ENCODE data around the gene CPXM2. TPM values are rescaled to one million over a fixed set of nuclear protein-coding genes. Genes with fewer than 3 reads are reported as not detected.

CPXM2 gene
- total RNA-seq, 1 experiment from 2014 or later = 0.12 TPM

DNA sequence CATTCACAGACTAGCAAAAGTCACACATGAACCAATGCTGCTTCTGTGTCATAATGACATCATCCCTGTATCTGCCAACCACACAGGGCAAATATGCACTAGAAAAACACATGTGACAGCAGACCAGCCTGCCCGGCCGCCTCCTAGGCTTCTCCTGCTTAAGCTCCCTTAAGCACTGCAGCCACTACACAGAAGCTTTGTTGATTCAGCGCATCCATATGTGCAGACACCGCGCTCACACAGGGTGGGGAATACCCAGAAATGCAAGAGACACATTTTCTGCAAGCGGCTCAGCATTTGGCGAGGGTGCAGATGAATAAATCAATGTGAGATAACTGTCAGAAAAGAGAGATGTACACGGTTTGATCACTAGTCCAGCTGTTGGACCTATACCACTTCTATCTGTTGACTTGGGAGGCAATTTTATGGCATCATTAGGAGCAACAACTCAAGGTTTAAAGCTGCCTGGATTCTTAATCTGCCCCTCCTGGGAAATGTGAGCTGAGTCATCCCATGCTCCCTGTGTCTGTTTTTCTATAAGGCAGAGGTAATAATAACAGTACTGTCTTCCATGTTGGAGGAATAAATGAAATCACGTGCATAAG lies 33.4 kb downstream of the CPXM2 start:
- TF ChIP-seq CEBPB (IDR thresholded peaks at IDR 0.05; ENCODE audit: low read depth) (no peak), SP1 (IDR thresholded peaks at IDR 0.05; ENCODE audit: low read depth) (no peak)
- H3K4me1 ChIP-seq (ENCODE audit: control insufficient read depth in 1 of 2, insufficient read depth in 2 of 2, low read length in 2 of 2) = no peaks in the 10 kb centered on the region
- no peaks in the 10 kb centered on the region for H3K36me3 ChIP-seq (ENCODE audit: control insufficient read depth in 1 of 2, insufficient read depth in 2 of 2, low read length in 2 of 2)
- no peak overlapping the region for H3K27ac ChIP-seq (ENCODE audit: low read depth, low read length)
- no peaks in the 10 kb centered on the region for H4K20me1 ChIP-seq (ENCODE audit: insufficient read depth)
- BruUV-seq (replicated peaks) = no TSS peak
- no peak overlapping the region for H3K4me2 ChIP-seq (ENCODE audit: low read length)
- CTCF ChIA-PET = no interaction called here
- peaks cover 45% of the 10 kb centered on the region for H3K27me3 ChIP-seq (ENCODE audit: insufficient read depth, low read length)
- POLR2A ChIA-PET = no interaction called here
- no peak for DNase-seq (ENCODE audit: low read depth, low spot score)
- H3K9ac ChIP-seq (ENCODE audit: low read length) = no peak overlapping the region
- RAD21 ChIA-PET (ENCODE audit: low non-redundant PET in 1 of 2, low total read pairs in 2 of 2, uncharacterized antibody in 2 of 2, unreplicated experiment in 2 of 2) = no interaction called here
- no peak overlapping the region for H2AFZ ChIP-seq (ENCODE audit: low read depth, low read length, poor library complexity, severe bottlenecking)
- no peak overlapping the region for H3K4me3 ChIP-seq (replicated peaks in 1 of 2; ENCODE audit: low read depth in 1 of 2, low read length in 2 of 2)
- H3K9me3 ChIP-seq (ENCODE audit: control insufficient read depth in 1 of 2, insufficient read depth in 1 of 2, low read depth in 1 of 2, low read length in 2 of 2) = no peaks in the 10 kb centered on the region
- peak; percentile 18; the same call in 1 of the 2 replicates for ATAC-seq
- H3K9me2 ChIP-seq (ENCODE audit: insufficient read depth) = no peaks in the 10 kb centered on the region
- no peaks in the 10 kb centered on the region for H3K79me2 ChIP-seq (ENCODE audit: insufficient read depth, low read length)
- intact Hi-C loops (cut with micrococcal nuclease) = no loop called here

DNA sequence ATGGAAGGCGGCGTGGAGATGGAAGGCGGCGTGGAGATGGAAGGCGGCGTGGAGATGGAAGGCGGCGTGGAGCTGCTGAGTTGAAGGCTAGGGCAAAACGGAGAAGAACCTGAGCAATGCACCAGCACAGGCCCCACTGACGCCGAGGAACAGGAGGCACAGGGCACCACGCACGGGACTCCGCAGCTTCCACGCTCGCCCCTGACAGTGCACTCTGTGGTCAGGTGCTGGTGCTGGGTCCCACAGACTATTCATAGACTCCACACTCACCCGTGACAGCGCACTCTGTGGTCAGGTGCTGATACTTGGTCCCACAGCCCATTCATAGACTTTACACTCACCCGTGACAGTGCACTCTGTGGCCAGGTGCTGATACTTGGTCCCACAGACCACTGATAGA lies 34.0 kb downstream of the CPXM2 start:
- H3K36me3 ChIP-seq (ENCODE audit: control insufficient read depth in 1 of 2, insufficient read depth in 2 of 2, low read length in 2 of 2) = no peaks in the 10 kb centered on the region
- intact Hi-C loops (cut with micrococcal nuclease) = no loop called here
- H3K79me2 ChIP-seq (ENCODE audit: insufficient read depth, low read length) = no peaks in the 10 kb centered on the region
- DNase-seq (ENCODE audit: low read depth, low spot score) (no peak), ATAC-seq (0 out of 2 replicates have a peak, but pooled peaks have one; percentile 15)
- no TSS peak for BruUV-seq (replicated peaks)
- RAD21 ChIA-PET (ENCODE audit: low non-redundant PET in 1 of 2, low total read pairs in 2 of 2, uncharacterized antibody in 2 of 2, unreplicated experiment in 2 of 2) = no interaction called here
- H3K4me2 ChIP-seq (ENCODE audit: low read length) = no peak overlapping the region
- H3K9me2 ChIP-seq (ENCODE audit: insufficient read depth) = no peaks in the 10 kb centered on the region
- no peak overlapping the region for H2AFZ ChIP-seq (ENCODE audit: low read depth, low read length, poor library complexity, severe bottlenecking)
- no peak overlapping the region for H3K27ac ChIP-seq (ENCODE audit: low read depth, low read length)
- no peaks in the 10 kb centered on the region for H3K9me3 ChIP-seq (ENCODE audit: control insufficient read depth in 1 of 2, insufficient read depth in 1 of 2, low read depth in 1 of 2, low read length in 2 of 2)
- no peaks in the 10 kb centered on the region for H3K4me1 ChIP-seq (ENCODE audit: control insufficient read depth in 1 of 2, insufficient read depth in 2 of 2, low read length in 2 of 2)
- H3K9ac ChIP-seq (ENCODE audit: low read length) = no peak overlapping the region
- no peaks in the 10 kb centered on the region for H4K20me1 ChIP-seq (ENCODE audit: insufficient read depth)
- POLR2A ChIA-PET = no interaction called here
- no peak overlapping the region for H3K4me3 ChIP-seq (replicated peaks in 1 of 2; ENCODE audit: low read depth in 1 of 2, low read length in 2 of 2)
- CTCF ChIA-PET = no interaction called here
- peaks cover 48% of the 10 kb centered on the region for H3K27me3 ChIP-seq (ENCODE audit: insufficient read depth, low read length)
- TF ChIP-seq ZFX (IDR thresholded peaks at IDR 0.05) = no peak
- TF ChIP-seq, protein P1, sequence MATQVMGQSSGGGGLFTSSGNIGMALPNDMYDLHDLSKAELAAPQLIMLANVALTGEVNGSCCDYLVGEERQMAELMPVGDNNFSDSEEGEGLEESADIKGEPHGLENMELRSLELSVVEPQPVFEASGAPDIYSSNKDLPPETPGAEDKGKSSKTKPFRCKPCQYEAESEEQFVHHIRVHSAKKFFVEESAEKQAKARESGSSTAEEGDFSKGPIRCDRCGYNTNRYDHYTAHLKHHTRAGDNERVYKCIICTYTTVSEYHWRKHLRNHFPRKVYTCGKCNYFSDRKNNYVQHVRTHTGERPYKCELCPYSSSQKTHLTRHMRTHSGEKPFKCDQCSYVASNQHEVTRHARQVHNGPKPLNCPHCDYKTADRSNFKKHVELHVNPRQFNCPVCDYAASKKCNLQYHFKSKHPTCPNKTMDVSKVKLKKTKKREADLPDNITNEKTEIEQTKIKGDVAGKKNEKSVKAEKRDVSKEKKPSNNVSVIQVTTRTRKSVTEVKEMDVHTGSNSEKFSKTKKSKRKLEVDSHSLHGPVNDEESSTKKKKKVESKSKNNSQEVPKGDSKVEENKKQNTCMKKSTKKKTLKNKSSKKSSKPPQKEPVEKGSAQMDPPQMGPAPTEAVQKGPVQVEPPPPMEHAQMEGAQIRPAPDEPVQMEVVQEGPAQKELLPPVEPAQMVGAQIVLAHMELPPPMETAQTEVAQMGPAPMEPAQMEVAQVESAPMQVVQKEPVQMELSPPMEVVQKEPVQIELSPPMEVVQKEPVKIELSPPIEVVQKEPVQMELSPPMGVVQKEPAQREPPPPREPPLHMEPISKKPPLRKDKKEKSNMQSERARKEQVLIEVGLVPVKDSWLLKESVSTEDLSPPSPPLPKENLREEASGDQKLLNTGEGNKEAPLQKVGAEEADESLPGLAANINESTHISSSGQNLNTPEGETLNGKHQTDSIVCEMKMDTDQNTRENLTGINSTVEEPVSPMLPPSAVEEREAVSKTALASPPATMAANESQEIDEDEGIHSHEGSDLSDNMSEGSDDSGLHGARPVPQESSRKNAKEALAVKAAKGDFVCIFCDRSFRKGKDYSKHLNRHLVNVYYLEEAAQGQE (IDR thresholded peaks at IDR 0.05; ENCODE audit: low read depth) = no peak
- TF ChIP-seq, protein P2, sequence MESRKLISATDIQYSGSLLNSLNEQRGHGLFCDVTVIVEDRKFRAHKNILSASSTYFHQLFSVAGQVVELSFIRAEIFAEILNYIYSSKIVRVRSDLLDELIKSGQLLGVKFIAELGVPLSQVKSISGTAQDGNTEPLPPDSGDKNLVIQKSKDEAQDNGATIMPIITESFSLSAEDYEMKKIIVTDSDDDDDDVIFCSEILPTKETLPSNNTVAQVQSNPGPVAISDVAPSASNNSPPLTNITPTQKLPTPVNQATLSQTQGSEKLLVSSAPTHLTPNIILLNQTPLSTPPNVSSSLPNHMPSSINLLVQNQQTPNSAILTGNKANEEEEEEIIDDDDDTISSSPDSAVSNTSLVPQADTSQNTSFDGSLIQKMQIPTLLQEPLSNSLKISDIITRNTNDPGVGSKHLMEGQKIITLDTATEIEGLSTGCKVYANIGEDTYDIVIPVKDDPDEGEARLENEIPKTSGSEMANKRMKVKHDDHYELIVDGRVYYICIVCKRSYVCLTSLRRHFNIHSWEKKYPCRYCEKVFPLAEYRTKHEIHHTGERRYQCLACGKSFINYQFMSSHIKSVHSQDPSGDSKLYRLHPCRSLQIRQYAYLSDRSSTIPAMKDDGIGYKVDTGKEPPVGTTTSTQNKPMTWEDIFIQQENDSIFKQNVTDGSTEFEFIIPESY (IDR thresholded peaks at IDR 0.05; ENCODE audit: extremely low read depth, insufficient replicate concordance, low read length) = no peak
- TF ChIP-seq RAD21 (IDR thresholded peaks at IDR 0.05; ENCODE audit: low read depth) = no peak
- TF ChIP-seq, protein P3, sequence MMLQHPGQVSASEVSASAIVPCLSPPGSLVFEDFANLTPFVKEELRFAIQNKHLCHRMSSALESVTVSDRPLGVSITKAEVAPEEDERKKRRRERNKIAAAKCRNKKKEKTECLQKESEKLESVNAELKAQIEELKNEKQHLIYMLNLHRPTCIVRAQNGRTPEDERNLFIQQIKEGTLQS (IDR thresholded peaks at IDR 0.05) = no peak
- no peak for TF ChIP-seq POLR2A (IDR thresholded peaks at IDR 0.05; ENCODE audit: borderline replicate concordance, extremely low read depth, insufficient read depth, insufficient read length)
- no peak for TF ChIP-seq JUND (IDR thresholded peaks at IDR 0.05)
- TF ChIP-seq CEBPB (IDR thresholded peaks at IDR 0.05; ENCODE audit: low read depth) = no peak
- TF ChIP-seq ZNF274 (IDR thresholded peaks at IDR 0.05; ENCODE audit: low read depth, low read length) = no peak
- TF ChIP-seq SRF (IDR thresholded peaks at IDR 0.05; ENCODE audit: low read depth) = no peak
- TF ChIP-seq FOSL1 (IDR thresholded peaks at IDR 0.05; ENCODE audit: low read depth) = no peak
- TF ChIP-seq, protein P4, sequence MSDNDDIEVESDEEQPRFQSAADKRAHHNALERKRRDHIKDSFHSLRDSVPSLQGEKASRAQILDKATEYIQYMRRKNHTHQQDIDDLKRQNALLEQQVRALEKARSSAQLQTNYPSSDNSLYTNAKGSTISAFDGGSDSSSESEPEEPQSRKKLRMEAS (IDR thresholded peaks at IDR 0.05) = no peak
- no peak for TF ChIP-seq ELF1 (IDR thresholded peaks at IDR 0.05; ENCODE audit: borderline replicate concordance, low read depth)
- TF ChIP-seq YY1 (IDR thresholded peaks at IDR 0.05; ENCODE audit: extremely low read depth, insufficient replicate concordance, low read depth, low read length) = no peak

All from HCT116 (cell line).